T-helper 1 cell treated with Interleukin-12 subunit alpha and Interleukin-12 subunit beta and Interleukin-4 antibody, amounts not matched to agents 30 μg/mL and 1 μg/mL, for 36 hours (primary cell): ENCODE measurements around the gene TADA2A.

ENCODE experiments used
- H3K27ac Mint-ChIP-seq: one replicate; pipeline ENCODE4 v1.8.0; 2021; ENCODE audit warnings: mild to moderate bottlenecking, mixed read lengths
- H3K27me3 Mint-ChIP-seq: one replicate; pipeline ENCODE4 v1.8.0; 2021; ENCODE audit warnings: low read depth, mixed read lengths
- H3K36me3 Mint-ChIP-seq: one replicate; pipeline ENCODE4 v1.8.0; 2021; ENCODE audit warnings: low read depth, mixed read lengths
- H3K4me1 Mint-ChIP-seq: one replicate; pipeline ENCODE4 v1.8.0; 2021; ENCODE audit warnings: low read depth, mixed read lengths
- H3K4me3 Mint-ChIP-seq: one replicate; pipeline ENCODE4 v1.8.0; 2021; ENCODE audit warnings: mild to moderate bottlenecking, moderate library complexity, mixed read lengths
- H3K9me3 Mint-ChIP-seq: one replicate; pipeline ENCODE4 v1.8.0; 2021; ENCODE audit warnings: mixed read lengths

The TADA2A gene, protein sequence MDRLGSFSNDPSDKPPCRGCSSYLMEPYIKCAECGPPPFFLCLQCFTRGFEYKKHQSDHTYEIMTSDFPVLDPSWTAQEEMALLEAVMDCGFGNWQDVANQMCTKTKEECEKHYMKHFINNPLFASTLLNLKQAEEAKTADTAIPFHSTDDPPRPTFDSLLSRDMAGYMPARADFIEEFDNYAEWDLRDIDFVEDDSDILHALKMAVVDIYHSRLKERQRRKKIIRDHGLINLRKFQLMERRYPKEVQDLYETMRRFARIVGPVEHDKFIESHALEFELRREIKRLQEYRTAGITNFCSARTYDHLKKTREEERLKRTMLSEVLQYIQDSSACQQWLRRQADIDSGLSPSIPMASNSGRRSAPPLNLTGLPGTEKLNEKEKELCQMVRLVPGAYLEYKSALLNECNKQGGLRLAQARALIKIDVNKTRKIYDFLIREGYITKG

DNA sequence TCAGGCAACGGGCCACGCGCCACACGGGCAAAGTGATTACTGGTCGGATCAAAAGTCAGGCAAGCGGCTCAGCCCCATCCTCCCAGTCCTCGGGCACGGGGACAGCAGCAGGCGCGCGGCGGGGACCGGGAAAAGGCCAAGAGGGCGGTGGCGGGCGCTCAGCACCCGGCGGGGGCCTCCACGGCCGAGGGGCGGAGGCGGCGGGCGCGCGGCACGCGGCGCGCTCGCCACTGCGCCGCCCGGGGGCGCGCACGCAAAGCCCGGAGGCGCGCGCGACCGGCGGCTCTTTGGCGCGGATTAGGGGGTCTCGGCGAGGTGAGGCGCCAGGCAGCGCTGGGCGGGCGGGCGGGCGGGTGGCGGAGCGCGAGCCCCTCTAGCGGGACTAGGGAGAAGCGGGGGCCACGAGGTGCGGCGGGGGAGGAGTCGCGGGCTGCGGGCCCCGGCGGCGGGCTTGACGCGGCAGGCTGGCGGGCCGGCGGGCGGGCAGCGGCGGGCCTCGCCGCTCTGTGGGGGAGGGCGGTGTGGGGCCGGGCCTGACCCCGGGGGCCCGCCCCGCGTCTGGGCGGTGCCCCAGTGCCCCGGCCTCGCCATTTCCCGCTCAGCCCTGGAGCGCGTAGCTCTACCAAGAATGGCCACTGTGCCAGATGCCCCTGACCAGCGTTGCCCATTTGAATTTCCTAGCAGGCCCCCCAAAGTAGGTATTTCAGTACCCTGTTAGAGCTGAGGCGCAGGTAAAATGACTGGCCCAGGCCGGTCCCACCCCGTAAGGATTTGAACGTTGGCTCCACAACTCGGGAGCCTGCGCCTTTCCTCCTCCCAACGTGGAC lies at the start of gene TADA2A, which contains the start of gene ACACA:
TADA2A (plus strand) TSS at position 252 of the 827 bp plus-strand sequence. CDS start 4,480 bp downstream, outside the sequence.
ACACA (minus strand) TSS at position 202 of the 827 bp plus-strand sequence. CDS start 537 bp downstream, outside the sequence.
- peaks cover 18% of the 10 kb centered on the region for H3K36me3 Mint-ChIP-seq
- no peaks in the 10 kb centered on the region for H3K9me3 Mint-ChIP-seq
- H3K27me3 Mint-ChIP-seq: no peaks in the 10 kb centered on the region
- peak within 1 kb of the TSS; percentile 97 for H3K4me3 Mint-ChIP-seq
- peak within 1 kb of the TSS; percentile 95 for H3K27ac Mint-ChIP-seq
- peaks cover 31% of the 10 kb centered on the region for H3K4me1 Mint-ChIP-seq

DNA sequence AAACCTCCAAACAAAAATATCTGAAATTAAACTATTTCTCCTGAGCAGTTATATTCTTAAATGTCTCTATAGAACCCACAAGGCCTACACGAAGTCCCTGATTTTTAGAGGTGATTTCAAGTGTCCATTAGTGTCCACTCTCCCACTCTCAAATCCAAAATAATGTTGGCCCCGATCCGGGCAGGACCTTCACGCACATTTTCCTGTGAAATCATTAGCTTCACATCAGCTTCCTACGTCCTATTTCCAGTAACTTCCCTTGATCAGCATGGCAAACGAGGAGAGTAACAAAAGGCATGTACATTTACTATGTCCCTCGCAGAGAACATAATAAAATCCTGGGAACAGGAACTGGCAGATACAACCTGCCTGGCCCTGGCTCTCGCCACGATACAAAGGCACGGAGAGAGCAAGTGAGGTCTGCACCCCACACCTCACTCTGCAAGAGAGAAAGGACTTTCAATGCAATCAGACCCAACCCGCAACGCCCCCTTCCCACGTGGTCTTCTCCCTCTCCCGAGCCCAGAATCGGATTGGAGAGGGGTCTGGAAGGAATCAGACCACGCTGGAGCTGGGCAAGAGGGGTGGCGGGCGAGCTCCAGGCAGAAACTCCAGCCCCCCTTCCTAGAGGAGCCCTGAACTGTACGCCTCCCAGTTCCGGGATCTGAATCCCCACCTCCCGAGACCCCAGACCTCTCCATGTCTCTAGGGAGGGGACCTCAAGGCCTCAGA lies 48.4 kb upstream of the TADA2A start:
- no peaks in the 10 kb centered on the region for H3K9me3 Mint-ChIP-seq
- H3K36me3 Mint-ChIP-seq: no peaks in the 10 kb centered on the region
- peak overlapping the region; percentile 83 for H3K27ac Mint-ChIP-seq
- H3K4me3 Mint-ChIP-seq: peak overlapping the region; percentile 91
- H3K4me1 Mint-ChIP-seq: peaks cover 28% of the 10 kb centered on the region
- no peaks in the 10 kb centered on the region for H3K27me3 Mint-ChIP-seq

- Mint-ChIP-seq H3K9me3 (no peaks in the 10 kb centered on the region), H3K36me3 (no peaks in the 10 kb centered on the region), H3K27ac (peak overlapping the region; percentile 83), H3K27me3 (no peaks in the 10 kb centered on the region), H3K4me3 (peak overlapping the region; percentile 91), H3K4me1 (peaks cover 28% of the 10 kb centered on the region)
These were observed 47.6 kb upstream of the TADA2A start for GRCh38 chr17:37358830-37359681.

- H3K36me3 Mint-ChIP-seq: no peaks in the 10 kb centered on the region
- peak overlapping the region; percentile 69 for H3K27ac Mint-ChIP-seq
- no peaks in the 10 kb centered on the region for H3K27me3 Mint-ChIP-seq
These were observed 47.0 kb upstream of the TADA2A start for GRCh38 chr17:37359682-37360188.

GRCh38 chr17:37360632-37361031 lies 46.1 kb upstream of the TADA2A start:
- Mint-ChIP-seq H3K9me3 (no peaks in the 10 kb centered on the region), H3K4me1 (peaks cover 25% of the 10 kb centered on the region), H3K4me3 (no peak overlapping the region), H3K27me3 (no peaks in the 10 kb centered on the region), H3K27ac (no peak overlapping the region), H3K36me3 (no peaks in the 10 kb centered on the region)

More at GRCh38 chr17:37359682-37360188, 47.0 kb upstream of the TADA2A start:
- Mint-ChIP-seq H3K4me1 (peaks cover 25% of the 10 kb centered on the region), H3K9me3 (no peaks in the 10 kb centered on the region), H3K4me3 (peak overlapping the region; percentile 64)

GRCh38 chr17:37361543-37361942 lies 45.1 kb upstream of the TADA2A start:
- H3K4me1 Mint-ChIP-seq: peaks cover 25% of the 10 kb centered on the region
- no peak overlapping the region for H3K27ac Mint-ChIP-seq
- no peaks in the 10 kb centered on the region for H3K36me3 Mint-ChIP-seq
- H3K27me3 Mint-ChIP-seq: no peaks in the 10 kb centered on the region
- H3K4me3 Mint-ChIP-seq: no peak overlapping the region
- no peaks in the 10 kb centered on the region for H3K9me3 Mint-ChIP-seq

DNA sequence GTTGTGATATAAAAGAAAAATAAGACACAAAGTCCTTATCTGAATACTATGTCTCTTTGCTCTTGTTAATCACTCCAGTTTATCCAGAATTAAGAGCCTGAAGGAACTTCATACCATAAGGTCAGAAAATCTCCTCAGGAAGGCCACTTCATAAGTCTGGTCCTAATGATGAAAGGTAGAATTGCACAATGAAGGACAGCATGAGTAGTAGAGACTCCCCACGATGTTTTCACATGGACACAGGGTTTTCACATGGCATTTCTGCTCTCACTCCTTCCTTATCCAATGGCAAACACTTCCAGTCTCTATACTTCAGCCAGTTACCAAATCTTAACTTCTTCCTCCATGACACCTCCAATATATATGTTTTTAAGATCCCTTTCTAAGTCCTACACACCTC lies 41.1 kb upstream of the TADA2A start:
- Mint-ChIP-seq H3K27ac (no peak overlapping the region), H3K4me1 (no peaks in the 10 kb centered on the region), H3K4me3 (no peak overlapping the region), H3K9me3 (no peaks in the 10 kb centered on the region), H3K36me3 (no peaks in the 10 kb centered on the region), H3K27me3 (no peaks in the 10 kb centered on the region)

- Mint-ChIP-seq H3K27ac (no peak overlapping the region), H3K4me1 (peaks cover 8% of the 10 kb centered on the region), H3K27me3 (no peaks in the 10 kb centered on the region), H3K4me3 (no peak overlapping the region), H3K9me3 (no peaks in the 10 kb centered on the region), H3K36me3 (no peaks in the 10 kb centered on the region)
These were observed 38.1 kb upstream of the TADA2A start for GRCh38 chr17:37368577-37368976.

DNA sequence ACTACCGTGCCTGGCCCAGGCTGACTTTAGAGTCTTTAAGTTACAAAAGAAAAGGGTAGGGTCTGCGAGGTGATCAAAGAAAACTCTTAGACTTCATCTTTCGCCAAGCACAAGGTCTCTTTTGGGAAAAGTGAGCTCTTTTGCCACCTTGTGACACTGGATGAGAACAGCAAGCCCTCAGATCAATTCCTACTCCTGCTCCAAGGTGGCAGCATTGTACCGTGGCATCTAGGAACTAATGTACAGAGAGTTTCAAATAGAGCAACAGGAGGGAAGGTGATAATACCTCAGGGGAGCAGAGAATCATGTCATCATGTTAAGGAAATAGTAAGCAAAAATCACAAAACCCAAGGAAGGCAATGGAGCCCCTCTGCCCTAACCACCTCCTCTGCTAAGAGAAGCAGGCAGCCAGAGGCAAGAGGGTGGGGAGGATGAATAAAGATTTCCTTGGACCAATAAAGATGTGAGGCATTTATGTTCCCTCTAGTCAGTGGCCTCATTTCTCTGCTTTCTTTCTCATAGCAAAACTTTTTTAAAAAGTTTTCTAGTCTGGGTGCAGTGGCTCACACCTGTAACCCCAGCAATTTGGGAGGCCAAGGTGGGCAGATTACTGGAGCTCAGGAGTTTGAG lies 33.0 kb upstream of the TADA2A start:
- Mint-ChIP-seq H3K27me3 (no peaks in the 10 kb centered on the region), H3K36me3 (no peaks in the 10 kb centered on the region), H3K27ac (no peak overlapping the region), H3K4me1 (peaks cover 9% of the 10 kb centered on the region), H3K4me3 (no peak overlapping the region), H3K9me3 (no peaks in the 10 kb centered on the region)

GRCh38 chr17:37375706-37376105 lies 31.0 kb upstream of the TADA2A start, which contains the start of gene C17orf78:
Gene C17orf78 (plus strand): TSS chr17:37375985. CDS start chr17:37376093, 108 bp downstream.
- Mint-ChIP-seq H3K36me3 (no peaks in the 10 kb centered on the region), H3K4me1 (peaks cover 9% of the 10 kb centered on the region), H3K27me3 (no peaks in the 10 kb centered on the region), H3K4me3 (no peak within 1 kb of the TSS), H3K9me3 (no peaks in the 10 kb centered on the region), H3K27ac (no peak within 1 kb of the TSS)

DNA sequence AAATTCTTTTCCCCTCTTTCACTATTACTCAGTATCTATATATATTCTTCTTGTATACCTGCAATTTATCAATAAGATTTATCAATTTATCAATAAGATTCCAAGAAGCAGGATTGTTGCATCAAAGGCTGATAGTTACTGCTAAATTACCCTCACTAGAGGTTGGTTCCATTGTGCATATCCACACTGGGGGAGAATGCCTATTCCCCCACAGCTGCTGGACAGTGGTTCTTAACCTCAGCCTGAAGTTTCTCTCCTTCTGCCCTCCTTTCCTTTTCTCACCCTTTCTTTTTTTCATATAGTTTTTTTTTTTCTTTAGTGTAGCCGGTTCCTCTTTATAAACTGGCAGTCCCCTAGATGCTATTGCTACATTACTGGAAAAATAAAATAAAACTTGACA lies 24.6 kb upstream of the TADA2A start:
- no peak overlapping the region for H3K27ac Mint-ChIP-seq
- H3K27me3 Mint-ChIP-seq: no peaks in the 10 kb centered on the region
- no peaks in the 10 kb centered on the region for H3K4me1 Mint-ChIP-seq
- H3K9me3 Mint-ChIP-seq: no peaks in the 10 kb centered on the region
- no peaks in the 10 kb centered on the region for H3K36me3 Mint-ChIP-seq
- no peak overlapping the region for H3K4me3 Mint-ChIP-seq

GRCh38 chr17:37384560-37385149 lies 22.0 kb upstream of the TADA2A start:
- Mint-ChIP-seq H3K27ac (no peak overlapping the region), H3K4me3 (no peak overlapping the region), H3K9me3 (no peaks in the 10 kb centered on the region), H3K4me1 (peaks cover 2% of the 10 kb centered on the region), H3K27me3 (no peaks in the 10 kb centered on the region), H3K36me3 (no peaks in the 10 kb centered on the region)
